Myocyte (in vitro differentiated cells): Measurements from ENCODE around the gene GKAP1. TPM values are rescaled to one million over a fixed set of nuclear protein-coding genes. Genes with fewer than 3 reads are reported as not detected.
"Not testable (repeated sequence)": the region's sequence is repeated elsewhere in the genome, so short reads cannot be mapped to it uniquely, and the experiment has no call there.

Experiments used
- DNase-seq: peaks from one replicate; pipeline ENCODE4 v3.0.0-alpha.2; 2012; ENCODE audit warnings: low read depth
- polyA plus RNA-seq: library from polyadenylated mRNA; unstranded; fragments of >200 nt; gene quantifications from one replicate; pipeline ENCODE4 v1.2.1, GENCODE V29; 2012; ENCODE audit warnings: missing spikeins
- total RNA-seq: library from RNA; depleted of rRNA; stranded (reverse); fragments of >200 nt; gene quantifications from 2 replicates; pipeline ENCODE4 v1.2.3, GENCODE V29; 2014

Gene GKAP1
- total RNA-seq = 2.7 and 4.3 TPM in 2 replicates
- 1.1 TPM for polyA plus RNA-seq

DNA sequence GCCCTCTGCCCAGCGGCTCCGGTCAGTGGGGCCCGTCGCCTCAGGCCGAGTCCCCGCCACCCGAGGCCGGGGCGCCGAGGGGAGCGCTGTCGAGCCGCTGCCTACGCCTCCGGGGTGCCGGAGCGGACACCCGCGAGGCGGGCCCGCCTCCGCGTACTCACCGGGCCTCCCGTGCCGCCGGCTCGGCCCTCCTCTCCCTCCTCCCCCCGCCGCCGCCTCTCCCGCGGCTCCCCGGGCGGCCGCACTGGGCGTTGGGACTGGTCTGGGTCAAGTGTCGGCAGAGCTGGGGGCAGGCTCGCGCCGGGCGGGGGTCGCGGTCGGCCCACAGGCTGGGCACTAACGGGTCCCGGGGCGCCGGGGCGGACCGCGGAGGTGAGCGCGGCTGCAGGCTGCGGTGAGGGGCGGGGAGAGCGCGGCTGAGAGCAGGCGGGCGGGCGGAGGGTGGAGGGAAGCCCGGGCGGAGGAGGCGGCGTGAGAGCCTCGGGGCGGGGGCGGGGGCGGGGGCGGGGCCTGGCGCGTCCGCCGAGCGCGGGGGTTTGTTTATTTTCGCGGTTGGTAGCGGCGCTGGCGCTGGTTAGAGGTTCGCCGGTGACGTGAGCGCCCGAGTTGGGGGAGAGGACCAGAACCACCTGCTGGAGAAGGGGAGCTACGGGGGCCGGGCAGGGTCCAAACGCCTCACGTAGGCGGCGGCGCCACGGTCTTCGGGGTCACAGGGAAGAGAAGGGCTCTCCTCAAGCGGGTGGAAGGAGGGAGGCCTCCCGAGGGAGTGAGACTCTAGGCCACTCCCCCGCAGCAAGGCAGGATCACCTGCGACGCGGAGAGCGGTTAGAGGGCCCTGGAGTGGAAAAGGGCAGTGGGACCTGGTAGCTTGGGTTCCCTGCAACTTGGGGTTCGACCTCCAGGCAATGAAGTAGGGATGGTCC is at the start of gene GKAP1:
Gene GKAP1, minus strand, starts transcription at position 414 of the 923 bp plus-strand sequence. CDS start 11,252 bp downstream, outside the sequence.
- peak; percentile 64 for DNase-seq

DNA sequence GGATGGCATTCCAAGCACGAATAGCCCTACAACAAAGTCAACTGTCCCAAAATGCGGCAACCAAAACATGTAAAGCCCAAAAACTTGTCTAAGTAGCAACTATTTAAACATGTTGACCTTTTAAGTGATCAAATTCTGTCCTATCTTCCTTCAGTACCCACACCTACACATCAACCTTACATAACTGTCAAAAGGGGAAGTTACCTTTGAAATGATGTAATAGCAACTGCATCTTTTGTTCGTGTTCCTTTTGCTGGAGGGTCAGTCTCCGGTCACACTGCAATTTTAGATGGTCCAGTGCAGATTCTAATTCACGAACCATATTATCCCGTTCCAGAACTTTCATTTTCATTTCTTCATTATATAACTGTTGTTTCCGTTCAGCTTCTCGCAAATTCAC is 32.3 kb upstream of the GKAP1 start:
- DNase-seq = not testable (repeated sequence)

DNA sequence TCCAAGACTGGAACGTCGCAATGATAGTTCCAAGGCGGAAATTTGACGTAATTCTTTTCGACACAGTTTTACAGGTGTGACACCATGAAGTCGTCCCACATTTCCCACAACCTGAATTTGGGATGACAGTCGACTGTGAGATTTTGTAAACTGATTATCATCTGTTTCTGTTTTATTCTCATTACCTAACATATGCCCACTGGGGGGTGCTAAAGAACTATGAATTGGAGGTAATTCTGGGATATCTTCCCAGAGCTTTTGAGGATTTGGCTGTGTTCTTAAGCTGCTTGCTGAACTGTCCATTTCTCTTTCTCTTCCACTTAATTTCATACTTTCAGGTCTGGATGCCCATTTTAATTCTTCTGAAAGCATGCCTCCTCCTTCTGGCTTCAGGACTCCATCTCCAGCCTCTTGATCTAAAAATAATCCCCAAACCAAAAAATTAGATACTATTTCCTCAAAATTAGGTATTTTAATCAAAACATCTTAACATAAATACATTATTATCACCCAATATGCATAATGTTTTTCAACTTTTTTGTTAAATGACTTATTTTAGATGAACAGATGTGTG is 19.6 kb upstream of the GKAP1 start:
- DNase-seq = not testable (repeated sequence)

DNA sequence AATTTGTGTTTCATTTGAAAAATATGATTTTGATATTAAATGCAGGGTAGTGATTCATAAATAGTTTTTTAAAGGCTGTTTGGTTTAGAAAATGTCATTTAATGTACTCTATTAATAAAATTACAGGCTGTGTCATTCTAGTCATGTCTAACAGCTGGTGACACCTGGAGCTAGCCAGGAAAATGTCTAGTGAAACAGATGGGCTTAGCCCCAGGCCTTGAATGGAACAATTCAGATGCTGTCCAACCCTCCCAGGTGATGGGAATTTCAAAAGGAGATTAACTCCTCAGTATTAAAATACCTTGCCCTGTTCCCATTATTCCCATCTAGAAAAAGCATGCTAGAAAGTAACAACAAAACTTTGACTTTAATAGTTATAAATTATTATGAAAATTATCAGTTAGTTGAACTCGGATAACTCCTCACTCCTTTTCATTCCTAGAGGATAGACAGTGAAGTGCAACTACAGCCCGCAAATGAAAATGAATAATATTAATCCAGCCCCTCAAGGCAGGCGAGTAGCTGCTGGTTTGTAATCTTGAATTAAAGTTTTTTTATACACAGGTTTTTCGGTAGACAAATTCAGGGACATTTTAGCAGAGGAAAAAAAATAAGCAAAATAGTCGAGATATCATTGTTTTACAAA is 13.0 kb upstream of the GKAP1 start:
- DNase-seq = not testable (repeated sequence)

DNA sequence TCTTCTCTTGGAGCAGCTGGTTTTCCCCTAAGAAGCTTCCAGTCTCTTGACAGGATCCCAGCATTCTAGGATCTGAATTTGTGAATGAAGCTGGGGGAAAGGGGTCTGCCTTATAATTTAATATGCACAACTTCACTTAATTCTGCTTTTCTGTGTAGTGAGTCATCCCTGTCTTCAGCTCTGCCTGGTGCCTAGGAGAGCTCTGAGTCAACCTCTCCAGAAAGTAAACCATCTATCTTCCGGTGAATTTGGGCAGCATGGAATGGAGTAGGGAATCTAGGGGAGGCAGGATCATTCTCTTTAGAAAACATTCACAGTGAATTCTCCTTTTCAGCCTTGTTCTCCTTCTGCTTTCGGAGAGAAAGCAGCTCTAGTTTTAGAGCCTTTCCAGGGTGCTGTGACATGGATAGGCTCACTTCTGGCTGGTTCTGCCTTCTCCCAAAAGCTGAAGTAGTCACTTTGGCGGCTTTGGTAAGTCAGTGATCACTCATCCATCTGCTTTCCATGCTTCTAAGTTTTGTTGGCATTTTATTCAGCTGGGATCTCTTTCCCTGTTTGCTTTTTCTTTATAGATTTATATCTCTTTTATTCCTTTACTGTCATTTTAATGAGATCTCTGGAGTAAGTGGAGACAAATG is 7.5 kb upstream of the GKAP1 start:
- not testable (repeated sequence) for DNase-seq

DNA sequence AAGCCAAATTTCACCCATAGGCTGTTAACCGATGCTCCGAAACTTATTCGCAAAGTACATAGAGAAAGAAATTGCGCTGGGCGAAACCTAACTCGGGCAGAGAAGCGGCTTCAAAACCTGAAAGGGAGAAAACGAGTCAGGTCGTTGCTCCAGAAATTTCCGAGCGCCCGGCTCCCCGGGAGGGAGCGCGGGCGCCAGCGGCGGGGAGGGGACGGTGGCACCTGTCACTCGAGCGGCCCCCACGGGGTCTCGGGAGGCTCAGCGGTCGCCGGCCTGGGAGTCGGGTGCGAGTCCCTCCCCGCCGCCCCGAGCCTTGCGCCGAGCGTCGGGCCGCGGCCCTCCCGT is 586 bp downstream of the GKAP1 start:
- DNase-seq = not testable (repeated sequence)

DNA sequence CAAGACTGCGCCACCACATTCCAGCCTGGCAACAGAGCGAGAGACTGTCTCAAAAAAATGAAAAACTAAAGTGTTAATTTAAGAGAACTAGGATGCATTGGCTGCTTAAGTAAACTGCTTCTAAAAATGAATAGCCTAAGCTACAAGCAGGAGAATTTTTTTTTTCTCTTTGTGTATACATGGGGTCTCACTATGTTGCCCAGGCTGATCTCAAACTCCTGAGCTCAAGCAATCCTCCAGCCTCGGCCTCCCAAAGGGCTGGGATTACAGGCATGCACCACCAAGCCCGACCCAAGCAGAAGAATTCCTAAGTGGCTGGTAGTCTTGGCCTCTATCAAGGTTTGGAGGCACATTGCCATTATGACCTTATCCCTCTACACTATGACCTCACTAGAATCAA is 2.4 kb downstream of the GKAP1 start:
- DNase-seq = not testable (repeated sequence)

DNA sequence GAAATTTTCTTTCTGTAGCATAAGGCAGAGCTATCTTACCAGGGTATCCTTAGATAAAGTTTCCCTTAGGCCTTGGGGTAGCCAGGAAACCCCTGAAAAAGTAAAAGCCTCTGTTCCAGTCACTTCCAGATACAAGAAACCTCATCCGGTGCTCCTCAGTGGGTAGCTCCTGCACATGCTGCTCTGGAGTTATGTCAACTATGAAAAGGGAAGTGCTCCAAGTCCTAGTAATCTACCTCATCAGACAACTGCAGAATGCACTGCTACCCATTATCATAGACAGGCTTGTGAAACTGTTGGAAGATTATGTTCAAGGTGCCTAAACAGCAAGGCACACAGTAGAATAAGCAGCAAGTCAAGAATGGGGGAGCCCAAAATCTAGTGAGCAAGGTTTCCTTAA is 8.4 kb downstream of the GKAP1 start:
- DNase-seq = not testable (repeated sequence)

DNA sequence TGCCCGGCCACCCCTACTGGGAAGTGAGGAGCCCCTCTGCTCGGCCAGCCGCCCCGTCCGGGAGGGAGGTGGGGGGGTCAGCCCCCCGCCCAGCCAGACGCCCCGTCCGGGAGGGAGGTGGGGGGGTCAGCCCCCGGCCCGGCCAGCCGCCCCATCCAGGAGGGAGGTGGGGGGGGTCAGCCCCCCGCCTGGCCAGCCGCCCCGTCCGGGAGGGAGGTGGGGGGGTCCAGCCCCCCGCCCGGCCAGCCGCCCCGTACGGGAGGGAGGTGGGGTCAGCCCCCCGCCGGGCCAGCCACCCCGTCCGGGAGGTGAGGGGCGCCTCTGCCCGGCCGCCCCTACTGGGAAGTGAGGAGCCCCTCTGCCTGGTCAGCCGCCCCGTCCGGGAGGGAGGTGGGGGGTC is 13.1 kb downstream of the GKAP1 start:
- DNase-seq = not testable (repeated sequence)

DNA sequence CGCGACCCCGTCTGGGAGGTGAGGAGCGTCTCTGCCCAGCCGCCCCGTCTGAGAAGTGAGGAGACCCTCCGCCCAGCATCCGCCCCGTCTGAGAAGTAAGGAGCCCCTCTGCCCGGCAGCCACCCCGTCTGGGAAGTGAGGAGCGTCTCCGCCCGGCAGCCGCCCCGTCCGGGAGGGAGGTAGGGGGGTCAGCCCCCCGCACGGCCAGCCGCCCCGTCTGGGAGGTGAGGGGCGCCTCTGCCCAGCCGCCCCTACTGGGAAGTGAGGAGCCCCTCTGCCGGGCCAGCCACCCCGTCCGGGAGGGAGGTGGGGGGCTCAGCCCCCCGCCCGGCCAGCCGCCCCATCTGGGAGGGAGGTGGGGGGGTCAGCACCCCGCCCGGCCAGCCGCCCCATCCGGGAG is 13.6 kb downstream of the GKAP1 start:
- DNase-seq = not testable (repeated sequence)

DNA sequence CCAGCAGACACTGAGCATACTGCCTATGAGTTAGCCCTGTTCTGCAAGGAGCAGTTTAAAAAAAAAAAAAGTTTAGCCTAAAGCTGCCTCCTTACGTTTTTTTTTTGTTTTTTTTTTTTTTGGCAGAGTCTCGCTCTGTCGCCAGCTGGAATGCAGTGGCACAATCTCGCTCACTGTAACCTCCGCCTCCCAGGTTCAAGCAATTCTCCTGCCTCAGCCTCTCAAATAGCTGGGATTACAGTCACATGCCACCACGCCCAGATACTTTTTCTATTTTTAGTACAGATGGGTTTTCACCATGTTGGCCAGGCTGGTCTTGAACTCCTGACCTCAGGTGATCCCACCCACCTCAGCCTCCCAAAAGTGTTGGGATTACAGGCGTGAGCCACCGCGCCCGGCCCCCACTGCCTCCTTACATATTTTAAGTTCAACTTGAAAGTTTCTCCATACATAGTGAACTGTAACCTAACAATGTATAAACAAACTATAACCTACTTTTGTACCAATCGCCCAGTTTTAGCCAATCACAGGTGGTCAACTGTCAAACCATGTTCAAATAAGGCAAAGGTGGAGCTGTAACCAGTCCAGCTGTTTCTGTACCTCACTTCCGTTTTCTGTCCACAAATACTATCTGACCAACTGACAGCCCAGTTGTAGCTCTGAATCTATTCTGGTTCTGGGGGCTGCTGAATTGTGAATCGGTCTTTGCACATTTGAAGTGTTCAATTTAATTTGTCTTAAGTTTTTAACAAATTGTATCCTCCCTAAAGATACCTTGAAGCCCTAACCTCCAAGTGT is 17.1 kb downstream of the GKAP1 start:
- DNase-seq = no peak

DNA sequence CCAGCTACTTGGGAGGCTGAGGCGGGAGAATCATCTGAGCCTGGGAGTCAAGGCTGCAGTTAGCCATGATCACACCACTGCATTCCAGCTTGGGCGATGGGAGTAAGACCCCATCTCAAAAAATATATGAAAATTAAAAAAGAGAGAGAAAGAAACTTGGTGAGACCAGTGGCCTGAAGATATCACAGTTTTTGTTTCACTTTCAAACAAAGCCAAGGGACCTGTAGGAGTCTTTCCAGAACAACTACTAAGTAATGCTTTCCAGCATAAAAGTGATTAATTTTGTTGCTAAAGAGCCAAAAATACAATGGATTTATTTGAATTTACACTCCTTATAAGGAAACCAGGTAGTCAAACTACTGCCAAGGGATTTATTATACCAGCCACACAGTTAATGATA is 23.5 kb downstream of the GKAP1 start:
- DNase-seq = no peak

DNA sequence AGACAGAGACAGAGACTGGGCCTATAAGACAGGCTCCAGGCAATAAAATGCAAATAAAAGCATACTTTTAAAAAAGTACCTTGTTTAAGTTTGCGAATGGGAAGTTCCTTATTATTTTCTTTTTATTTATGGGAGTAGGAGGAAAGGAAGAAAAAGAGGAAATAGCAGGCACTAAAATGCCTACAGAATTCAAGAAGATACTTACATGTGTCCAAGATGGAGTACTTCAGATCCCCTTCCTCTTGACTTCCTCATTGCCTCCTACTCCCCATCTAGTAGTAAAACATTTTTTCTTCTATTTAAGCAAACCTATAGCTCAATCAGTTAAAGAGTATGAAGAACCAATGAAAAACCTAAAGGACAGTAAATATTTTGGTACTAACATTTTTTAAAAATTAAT is 24.8 kb downstream of the GKAP1 start:
- no peak for DNase-seq

DNA sequence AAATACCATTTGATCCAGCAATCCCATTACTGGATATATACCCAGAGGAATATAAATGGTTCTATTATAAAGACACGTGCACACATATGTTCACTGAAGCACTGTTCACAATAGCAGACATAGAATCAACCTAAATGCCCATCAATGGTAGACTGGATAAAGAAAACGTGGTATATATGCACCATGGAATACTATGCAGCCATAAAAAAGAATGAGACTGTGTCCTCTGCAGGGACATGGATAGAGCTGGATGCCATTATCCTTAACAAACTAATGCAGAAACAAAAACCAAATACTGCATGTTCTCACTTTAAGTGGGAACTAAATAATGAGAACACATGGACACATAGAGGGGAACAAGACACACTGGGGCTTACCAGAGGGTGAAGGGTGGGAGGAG is 39.4 kb downstream of the GKAP1 start:
- no peak for DNase-seq

DNA sequence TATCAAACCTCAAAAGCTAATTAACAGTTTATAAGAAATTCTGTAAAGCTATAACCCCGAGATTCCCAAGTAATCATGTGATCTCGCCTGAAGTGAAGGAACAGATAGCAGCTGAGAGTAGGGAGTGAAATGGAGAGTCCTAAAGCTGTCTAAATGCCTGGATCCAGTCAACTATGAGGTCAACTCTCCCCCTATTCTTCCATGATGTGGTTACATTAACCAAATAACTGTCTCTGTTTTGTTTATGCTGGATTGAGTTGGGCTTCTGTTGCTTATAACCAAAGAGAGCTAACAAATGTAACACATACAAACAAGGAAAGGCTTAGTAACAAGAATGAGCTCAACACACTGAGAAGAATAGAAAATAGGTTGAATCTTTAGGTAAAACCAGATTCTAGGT is 41.6 kb downstream of the GKAP1 start:
- DNase-seq = no peak

DNA sequence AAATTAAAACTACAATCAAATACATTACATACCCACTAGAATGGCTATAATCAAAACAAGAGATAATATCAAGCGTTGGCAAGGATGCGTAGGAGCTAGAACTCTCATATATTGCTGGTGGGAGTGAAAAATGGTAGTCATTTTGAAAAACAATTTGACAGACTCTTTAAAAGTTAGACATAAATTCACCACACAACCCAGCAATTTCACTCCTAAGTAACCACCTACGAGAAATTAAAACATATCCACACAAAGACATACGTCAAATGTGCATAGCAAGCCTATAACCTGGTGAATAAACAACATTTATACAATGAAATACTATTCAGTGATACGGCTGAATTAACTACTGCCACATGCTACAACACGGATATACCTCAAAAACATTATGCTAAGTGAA is 44.7 kb downstream of the GKAP1 start:
- no peak for DNase-seq

DNA sequence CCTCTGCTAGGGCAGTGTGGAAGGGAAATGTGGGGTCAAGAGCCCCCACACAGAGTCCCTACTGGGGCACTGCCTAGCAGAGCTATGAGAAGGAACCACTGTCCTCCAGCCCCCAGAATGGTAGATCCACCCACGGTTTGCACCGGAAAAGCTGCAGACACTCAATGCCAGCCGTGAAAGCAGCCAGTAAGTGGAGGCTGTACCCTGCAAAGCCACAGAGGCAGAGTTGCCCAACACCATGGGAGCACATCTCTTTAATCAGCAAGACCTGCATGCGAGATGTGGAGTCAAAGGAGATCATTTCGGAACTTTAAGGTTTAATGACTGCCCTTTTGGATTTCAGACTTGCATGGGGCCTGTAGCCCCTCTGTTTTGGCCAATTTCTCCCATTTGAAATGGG is 52.2 kb downstream of the GKAP1 start:
- no peak for DNase-seq

DNA sequence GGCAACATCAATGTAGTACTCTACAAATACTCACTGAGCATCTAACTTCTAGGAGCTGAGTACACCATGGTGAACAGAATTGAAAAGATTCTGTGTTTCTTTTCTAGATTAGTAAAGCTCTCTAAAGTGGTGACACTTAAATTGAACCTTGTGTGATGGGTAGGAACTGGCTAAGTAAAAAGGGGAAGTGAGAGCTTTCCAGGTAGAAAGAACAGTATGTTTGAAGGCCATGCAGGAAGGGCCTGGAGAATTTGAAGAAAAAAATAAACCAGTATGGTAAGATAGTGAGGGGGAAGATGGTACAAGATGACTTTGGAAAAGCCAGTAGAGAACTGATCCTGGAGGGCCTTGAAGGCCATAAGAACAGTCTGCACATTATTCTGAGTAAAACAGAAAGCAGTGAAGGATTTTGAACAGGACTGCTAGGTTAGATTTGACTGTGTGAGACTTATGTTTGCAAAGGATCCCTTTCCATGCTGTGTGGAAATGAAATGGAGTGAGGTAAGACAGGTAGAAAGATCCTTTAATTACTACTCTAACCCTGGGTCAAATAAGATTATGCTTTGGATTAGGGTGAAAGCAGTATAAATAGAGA is 63.1 kb downstream of the GKAP1 start:
- no peak for DNase-seq

DNA sequence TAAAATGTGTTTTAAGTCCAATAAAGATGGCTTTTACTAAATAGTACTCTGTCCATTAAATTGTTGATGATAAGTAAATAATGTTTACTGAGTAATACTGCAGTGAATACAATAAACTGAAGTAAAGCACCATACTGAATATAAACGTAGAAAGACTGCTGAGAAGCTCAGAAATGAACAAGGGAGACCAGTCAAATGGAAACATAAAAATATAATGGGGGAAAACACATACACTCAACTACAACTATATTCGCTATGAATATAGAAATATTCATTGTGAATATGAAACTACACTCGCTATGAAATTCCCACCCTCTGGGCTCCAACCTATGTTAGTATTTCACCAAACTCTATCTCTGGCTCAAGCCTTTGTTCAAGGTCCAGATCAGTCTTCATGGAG is 67.9 kb downstream of the GKAP1 start:
- no peak for DNase-seq

DNA sequence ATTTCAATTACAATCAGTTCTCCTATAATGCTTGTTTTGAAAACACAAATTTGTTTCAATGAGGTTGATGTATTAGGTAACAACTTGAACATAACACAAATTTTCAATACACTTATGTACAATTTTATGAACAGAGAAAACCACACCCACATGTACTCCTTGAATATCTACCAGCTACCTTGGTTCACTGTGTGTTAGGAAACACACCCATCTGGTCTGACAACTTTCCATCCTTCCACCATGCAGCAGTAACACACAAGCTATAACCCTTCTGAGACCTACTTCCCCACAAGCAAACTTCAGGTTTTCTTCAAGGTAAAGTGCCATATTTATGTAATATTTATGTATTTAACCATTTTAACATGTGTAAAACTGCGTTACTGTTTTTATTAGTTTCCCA is 73.4 kb downstream of the GKAP1 start:
- DNase-seq = no peak

DNA sequence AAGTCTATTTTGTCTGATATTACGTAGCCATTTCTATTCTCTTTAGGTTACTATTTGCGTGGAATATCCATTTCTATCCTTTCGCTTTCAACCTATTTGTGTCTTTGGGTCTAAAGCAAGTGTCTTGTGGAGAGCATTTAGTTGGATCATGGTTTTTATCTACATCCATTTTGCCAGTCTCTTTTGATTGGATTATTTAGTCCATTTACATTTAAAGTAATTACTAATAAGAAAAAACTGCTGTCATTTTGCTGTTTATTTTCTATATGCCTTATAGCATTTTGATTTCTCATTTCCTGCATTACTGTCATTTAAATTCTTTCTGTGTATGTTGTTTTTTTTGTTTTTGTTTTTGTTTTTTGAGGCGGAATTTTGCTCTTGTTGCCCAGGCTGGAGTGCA is 83.8 kb downstream of the GKAP1 start:
- DNase-seq = no peak
